WTC11 (cell line): ENCODE measurements around the gene PNPLA6. TPM values are rescaled to one million over a fixed set of nuclear protein-coding genes. Genes with fewer than 3 reads are reported as not detected.

ENCODE experiments used
- ATAC-seq: fragments of 200-7000 bp; cut with Tn5 transposase; 2 replicates; pipeline ENCODE4 v1.10.0; 2021; ENCODE audit warnings: mild to moderate bottlenecking, moderate library complexity
- CTCF ChIA-PET: fragments of 300-600 bp; sonication (Branson Sonifier 250); formaldehyde crosslinking; loops from one replicate; lab custom pipeline; 2021; ENCODE audit warnings: antibody characterized with exemption; lab: Charles Lee
- POLR2A ChIA-PET: fragments of 350-600 bp; sonication (Branson Sonifier 250); formaldehyde crosslinking; loops from one replicate; lab custom pipeline; 2021; ENCODE audit warnings: antibody characterized with exemption; lab: Charles Lee
- DNase-seq: peaks from one replicate; pipeline ENCODE4 v3.0.0; 2021; ENCODE audit warnings: low spot score
- H3K27ac Mint-ChIP-seq: 2 replicates; pipeline ENCODE4 v1.8.0; 2021; ENCODE audit warnings: mixed read lengths
- H3K27me3 Mint-ChIP-seq: 2 replicates; pipeline ENCODE4 v1.8.0; 2021; ENCODE audit warnings: low read depth, mild to moderate bottlenecking, moderate library complexity, mixed read lengths
- H3K36me3 Mint-ChIP-seq: 2 replicates; pipeline ENCODE4 v1.8.0; 2021; ENCODE audit warnings: mixed read lengths
- H3K4me1 Mint-ChIP-seq: 2 replicates; pipeline ENCODE4 v1.8.0; 2022; ENCODE audit warnings: mixed read lengths
- H3K4me3 Mint-ChIP-seq: 2 replicates; pipeline ENCODE4 v1.8.0; 2021; ENCODE audit warnings: mild to moderate bottlenecking, moderate library complexity, mixed read lengths
- H3K9me3 Mint-ChIP-seq: 2 replicates; pipeline ENCODE4 v1.8.0; 2021; ENCODE audit warnings: mixed read lengths
- ATF6 ChIP-seq: sonication (generic); formaldehyde crosslinking; IDR thresholded peaks from 2 replicates; pipeline ENCODE4 v1.8.1; 2023; ENCODE audit warnings: mild to moderate bottlenecking, missing genetic modification reagents
- ERG ChIP-seq: fragments of 250-450 bp; sonication (Bioruptor Pico); IDR thresholded peaks from 2 replicates; pipeline ENCODE4 v1.8.0; 2021; ENCODE audit warnings: mild to moderate bottlenecking
- FOXK1 ChIP-seq: sonication (generic); formaldehyde crosslinking; IDR thresholded peaks from 2 replicates; pipeline ENCODE4 v1.8.0; 2022; ENCODE audit warnings: mild to moderate bottlenecking, moderate library complexity, missing genetic modification reagents
- FOXP4 ChIP-seq: sonication (generic); formaldehyde crosslinking; IDR thresholded peaks from 2 replicates; pipeline ENCODE4 v1.8.0; 2022; ENCODE audit warnings: mild to moderate bottlenecking, missing genetic modification reagents
- GRHL2 ChIP-seq: fragments of 250-450 bp; sonication (Bioruptor Pico); IDR thresholded peaks from 2 replicates; pipeline ENCODE4 v1.8.0; 2022; ENCODE audit warnings: mild to moderate bottlenecking, moderate library complexity; ENCODE audit not compliant: insufficient replicate concordance, severe bottlenecking
- IRF1 ChIP-seq: sonication (generic); formaldehyde crosslinking; IDR thresholded peaks from 2 replicates; pipeline ENCODE4 v1.8.0; 2023; ENCODE audit warnings: missing genetic modification reagents
- IRF2 ChIP-seq: sonication (generic); formaldehyde crosslinking; IDR thresholded peaks from 2 replicates; pipeline ENCODE4 v1.8.0; 2022; ENCODE audit warnings: low read depth, missing genetic modification reagents, borderline replicate concordance
- MAX ChIP-seq: sonication (generic); formaldehyde crosslinking; IDR thresholded peaks from 2 replicates; pipeline ENCODE4 v1.8.0; 2022; ENCODE audit warnings: mild to moderate bottlenecking, missing genetic modification reagents
- MYBL2 ChIP-seq: sonication (generic); formaldehyde crosslinking; IDR thresholded peaks from 2 replicates; pipeline ENCODE4 v1.8.1; 2023; ENCODE audit warnings: mild to moderate bottlenecking, moderate library complexity, missing genetic modification reagents
- PREB ChIP-seq: sonication (generic); formaldehyde crosslinking; IDR thresholded peaks from 2 replicates; pipeline ENCODE4 v1.8.1; 2022; ENCODE audit warnings: mild to moderate bottlenecking, missing genetic modification reagents, moderate library complexity, borderline replicate concordance
- RORB ChIP-seq: fragments of 250-450 bp; sonication (Bioruptor Pico); IDR thresholded peaks from 2 replicates; pipeline ENCODE4 v1.9.0; 2021; ENCODE audit warnings: mild to moderate bottlenecking
- SP1 ChIP-seq: sonication (generic); formaldehyde crosslinking; conservative IDR thresholded peaks from 2 replicates; pipeline ENCODE4 v1.8.1; 2022; ENCODE audit warnings: missing genetic modification reagents
- TEAD1 ChIP-seq: sonication (generic); formaldehyde crosslinking; IDR thresholded peaks from 2 replicates; pipeline ENCODE4 v1.8.0; 2022; ENCODE audit warnings: mild to moderate bottlenecking, missing genetic modification reagents
- total RNA-seq: library from RNA; stranded (reverse); gene quantifications from 3 replicates; pipeline ENCODE4 v1.2.3, GENCODE V29; 2021
- TF ChIP-seq, protein P1 (sequence below): fragments of 200-600 bp; IDR thresholded peaks from 2 replicates; pipeline ENCODE4 v1.8.0; 2022; ENCODE audit warnings: antibody characterized with exemption

Gene PNPLA6
- total RNA-seq, 1 experiment from 2014 or later = 149 TPM

GRCh38 chr19:7539827-7540425 is 4.4 kb downstream of the PNPLA6 start (continued):
- no peak for TF ChIP-seq FOXP4

GRCh38 chr19:7540761-7541474 is 5.4 kb downstream of the PNPLA6 start:
- ATAC-seq (peak; percentile 99), DNase-seq (peak; percentile 89)
- Mint-ChIP-seq H3K4me3 (no peak overlapping the region), H3K36me3 (peaks cover 24% of the 10 kb centered on the region), H3K9me3 (no peaks in the 10 kb centered on the region), H3K27ac (no peak overlapping the region), H3K27me3 (no peaks in the 10 kb centered on the region), H3K4me1 (peaks cover 4% of the 10 kb centered on the region; the same call in 1 of the 2 replicates)
- TF ChIP-seq SP1 (CRISPR knock-in tag) = peak; percentile 59
- TF ChIP-seq IRF2 (CRISPR knock-in tag) = no peak
- ChIA-PET CTCF (interaction anchor here (0.6 to 2.7 kb wide), 7 partner anchors 14 to 363 kb away, joined by 3 to 12 read pairs (median 4); partner anchors contain the start of genes MAP2K7 and TRAPPC5), POLR2A (interaction anchor here (1.0 kb wide), 1 partner anchor 14 kb away, joined by 4 read pairs; no protein-coding TSS in a partner anchor)

DNA sequence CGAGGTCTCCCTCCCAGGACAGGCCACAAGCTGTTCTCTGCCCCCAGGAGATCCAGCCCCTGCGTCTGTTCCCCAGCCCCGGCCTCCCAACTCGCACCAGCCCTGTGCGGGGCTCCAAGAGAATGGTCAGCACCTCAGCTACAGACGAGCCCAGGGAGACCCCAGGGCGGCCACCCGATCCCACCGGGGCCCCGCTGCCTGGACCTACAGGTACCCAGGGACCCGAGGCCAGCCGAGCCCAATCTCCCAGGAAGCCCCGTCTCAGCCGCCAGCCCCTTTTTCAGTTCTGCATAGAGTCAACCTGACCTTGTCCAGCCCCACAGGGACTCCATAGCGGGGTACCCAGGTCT is 5.9 kb downstream of the PNPLA6 start:
- no peak for TF ChIP-seq ERG (CRISPR knock-in tag)
- TF ChIP-seq GRHL2 (CRISPR knock-in tag) = no peak
- no peak for TF ChIP-seq TEAD1 (CRISPR knock-in tag)
- TF ChIP-seq PREB (CRISPR knock-in tag) = no peak
- no peak for TF ChIP-seq FOXK1 (CRISPR knock-in tag)
- TF ChIP-seq, protein P1, sequence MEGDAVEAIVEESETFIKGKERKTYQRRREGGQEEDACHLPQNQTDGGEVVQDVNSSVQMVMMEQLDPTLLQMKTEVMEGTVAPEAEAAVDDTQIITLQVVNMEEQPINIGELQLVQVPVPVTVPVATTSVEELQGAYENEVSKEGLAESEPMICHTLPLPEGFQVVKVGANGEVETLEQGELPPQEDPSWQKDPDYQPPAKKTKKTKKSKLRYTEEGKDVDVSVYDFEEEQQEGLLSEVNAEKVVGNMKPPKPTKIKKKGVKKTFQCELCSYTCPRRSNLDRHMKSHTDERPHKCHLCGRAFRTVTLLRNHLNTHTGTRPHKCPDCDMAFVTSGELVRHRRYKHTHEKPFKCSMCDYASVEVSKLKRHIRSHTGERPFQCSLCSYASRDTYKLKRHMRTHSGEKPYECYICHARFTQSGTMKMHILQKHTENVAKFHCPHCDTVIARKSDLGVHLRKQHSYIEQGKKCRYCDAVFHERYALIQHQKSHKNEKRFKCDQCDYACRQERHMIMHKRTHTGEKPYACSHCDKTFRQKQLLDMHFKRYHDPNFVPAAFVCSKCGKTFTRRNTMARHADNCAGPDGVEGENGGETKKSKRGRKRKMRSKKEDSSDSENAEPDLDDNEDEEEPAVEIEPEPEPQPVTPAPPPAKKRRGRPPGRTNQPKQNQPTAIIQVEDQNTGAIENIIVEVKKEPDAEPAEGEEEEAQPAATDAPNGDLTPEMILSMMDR = no peak
- TF ChIP-seq MYBL2 (CRISPR knock-in tag) = no peak
- TF ChIP-seq IRF1 (CRISPR knock-in tag) = no peak
- TF ChIP-seq RORB (CRISPR knock-in tag) = no peak
- TF ChIP-seq ATF6 = no peak
- no peak for TF ChIP-seq MAX
- POLR2A ChIA-PET = interaction anchor here (1.0 kb wide), 1 partner anchor 14 kb away, joined by 4 read pairs; no protein-coding TSS in a partner anchor

More for the DNA sequence above, 5.9 kb downstream of the PNPLA6 start:
- CTCF ChIA-PET = interaction anchor here (0.6 to 2.7 kb wide), 7 partner anchors 14 to 362 kb away, joined by 3 to 12 read pairs (median 4); partner anchors contain the start of genes MAP2K7 and TRAPPC5
- Mint-ChIP-seq H3K36me3 (peaks cover 24% of the 10 kb centered on the region), H3K4me1 (peaks cover under 1% of the 10 kb centered on the region; the same call in 1 of the 2 replicates), H3K27ac (no peak overlapping the region), H3K4me3 (no peak overlapping the region), H3K9me3 (no peaks in the 10 kb centered on the region), H3K27me3 (no peaks in the 10 kb centered on the region)
- ATAC-seq (no peak), DNase-seq (no peak)
